Bronchus fibroblast of lung (primary cell): Measurements from ENCODE around the gene NEUROG3. TPM values are rescaled to one million over a fixed set of nuclear protein-coding genes. Genes with fewer than 3 reads are reported as not detected.

ENCODE experiments used
- total RNA-seq: library from RNA; depleted of rRNA; stranded (reverse); fragments of >200 nt; gene quantifications from 2 replicates; pipeline ENCODE4 v1.2.3, GENCODE V29; 2015

NEUROG3 gene
- not detected in 2 replicates for total RNA-seq

DNA sequence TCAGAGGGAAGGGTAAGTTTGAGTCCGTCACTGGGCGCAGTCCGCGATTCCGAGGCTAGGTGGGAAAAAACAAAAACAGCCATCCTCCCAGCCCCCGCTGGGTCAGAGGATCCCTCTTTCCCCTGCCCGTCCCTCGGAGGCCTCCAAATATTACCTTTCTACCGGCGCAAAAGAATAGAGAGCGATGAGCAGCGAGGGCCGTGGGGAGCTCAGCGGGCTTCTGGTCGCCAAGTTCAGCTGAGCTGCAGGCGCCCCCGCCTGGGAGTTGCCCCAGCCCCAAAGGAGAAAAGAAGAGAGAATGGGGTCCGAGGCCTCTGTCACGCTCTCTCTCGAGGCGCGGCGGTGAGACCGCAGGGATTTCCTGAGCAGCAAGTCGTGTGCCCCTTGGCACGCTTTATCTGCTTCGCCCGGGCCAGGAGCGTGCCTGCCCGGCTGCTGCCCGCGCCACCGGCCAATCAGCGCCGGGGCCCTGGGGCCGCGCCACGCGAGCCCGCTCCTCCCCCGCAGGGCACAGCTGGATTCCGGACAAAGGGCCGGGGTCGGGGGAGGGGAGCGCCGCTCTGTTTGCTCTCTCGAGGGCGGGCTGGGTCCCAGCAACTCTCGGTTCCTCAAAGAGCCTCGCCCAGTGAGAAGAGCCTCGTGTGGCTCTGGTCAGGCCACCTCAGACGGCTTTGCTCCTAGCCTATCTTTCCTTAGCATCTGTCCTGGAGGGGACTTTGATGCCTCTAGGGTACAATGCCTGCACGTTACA, at the start of gene NEUROG3:
Gene NEUROG3 (minus strand): TSS at position 367 of the 751 bp plus-strand sequence. CDS start 379 bp downstream, outside the sequence.

Other genes starting within 250 kb of the NEUROG3 start
- under 0.01 TPM in 1 of 2 replicates, not detected in the other for gene TACR2, start 156.5 kb downstream of the NEUROG3 start, total RNA-seq
- under 0.01 and 0.30 TPM in 2 replicates for gene TSPAN15, start 122.0 kb downstream of the NEUROG3 start, total RNA-seq
- 0.45 TPM in 1 of 2 replicates, not detected in the other for gene FAM241B, start 56.8 kb upstream of the NEUROG3 start, total RNA-seq
- 17.4 and 24.4 TPM in 2 replicates for gene COL13A1, start 228.5 kb upstream of the NEUROG3 start, total RNA-seq